H4 (cell line): ENCODE data around the gene SPNS2. TPM values are rescaled to one million over a fixed set of nuclear protein-coding genes. Genes with fewer than 3 reads are reported as not detected.

Experiments
- DNase-seq: peaks from one replicate; pipeline ENCODE4 v3.0.0-alpha.2; 2015; ENCODE audit warnings: low spot score
- total RNA-seq: library from RNA; depleted of rRNA; stranded (reverse); fragments of >200 nt; shearing (Covaris generic); gene quantifications from 2 replicates; pipeline ENCODE4 v1.2.3, GENCODE V29; 2014; rRNA removed

Gene SPNS2, protein sequence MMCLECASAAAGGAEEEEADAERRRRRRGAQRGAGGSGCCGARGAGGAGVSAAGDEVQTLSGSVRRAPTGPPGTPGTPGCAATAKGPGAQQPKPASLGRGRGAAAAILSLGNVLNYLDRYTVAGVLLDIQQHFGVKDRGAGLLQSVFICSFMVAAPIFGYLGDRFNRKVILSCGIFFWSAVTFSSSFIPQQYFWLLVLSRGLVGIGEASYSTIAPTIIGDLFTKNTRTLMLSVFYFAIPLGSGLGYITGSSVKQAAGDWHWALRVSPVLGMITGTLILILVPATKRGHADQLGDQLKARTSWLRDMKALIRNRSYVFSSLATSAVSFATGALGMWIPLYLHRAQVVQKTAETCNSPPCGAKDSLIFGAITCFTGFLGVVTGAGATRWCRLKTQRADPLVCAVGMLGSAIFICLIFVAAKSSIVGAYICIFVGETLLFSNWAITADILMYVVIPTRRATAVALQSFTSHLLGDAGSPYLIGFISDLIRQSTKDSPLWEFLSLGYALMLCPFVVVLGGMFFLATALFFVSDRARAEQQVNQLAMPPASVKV
- total RNA-seq = 0.06 and 0.52 TPM in 2 replicates

GRCh38 chr17:4498461-4499397, at the start of gene SPNS2:
Gene SPNS2, plus strand, starts transcription at chr17:4498881. Its CDS starts 167 bp downstream, at chr17:4499048.
- DNase-seq = no peak

GRCh38 chr17:4449736-4450135, 48.9 kb upstream of the SPNS2 start:
- DNase-seq = no peak

DNA sequence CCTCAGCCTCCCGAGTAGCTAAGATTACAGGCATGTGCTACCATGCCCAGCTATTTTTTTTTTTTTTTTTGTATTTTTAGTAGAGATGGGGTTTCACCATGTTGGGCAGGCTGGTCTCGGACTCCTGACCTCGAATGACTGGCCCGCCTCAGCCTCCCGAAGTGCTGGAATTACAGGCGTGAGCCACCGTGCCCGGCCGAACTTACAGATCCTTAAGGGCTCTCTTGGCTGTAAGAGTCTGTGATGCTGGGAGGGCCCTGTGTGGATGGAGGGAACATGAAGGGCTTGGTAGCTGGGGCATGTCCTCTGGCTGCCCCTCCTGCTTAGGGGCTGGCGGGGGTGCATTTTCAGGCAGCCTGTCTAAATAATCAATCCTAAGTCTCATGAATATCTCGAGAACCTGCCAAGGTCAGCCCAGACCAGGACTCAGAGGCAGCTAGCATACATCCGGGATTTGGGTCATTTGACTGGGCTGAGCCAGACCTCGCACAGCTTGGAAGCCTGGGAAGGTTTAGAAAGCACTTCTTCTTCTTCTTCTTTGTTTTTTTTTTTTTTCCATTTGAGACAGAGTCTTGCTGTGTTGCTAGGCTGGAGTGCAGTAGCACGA, 47.9 kb upstream of the SPNS2 start:
- DNase-seq = no peak

DNA sequence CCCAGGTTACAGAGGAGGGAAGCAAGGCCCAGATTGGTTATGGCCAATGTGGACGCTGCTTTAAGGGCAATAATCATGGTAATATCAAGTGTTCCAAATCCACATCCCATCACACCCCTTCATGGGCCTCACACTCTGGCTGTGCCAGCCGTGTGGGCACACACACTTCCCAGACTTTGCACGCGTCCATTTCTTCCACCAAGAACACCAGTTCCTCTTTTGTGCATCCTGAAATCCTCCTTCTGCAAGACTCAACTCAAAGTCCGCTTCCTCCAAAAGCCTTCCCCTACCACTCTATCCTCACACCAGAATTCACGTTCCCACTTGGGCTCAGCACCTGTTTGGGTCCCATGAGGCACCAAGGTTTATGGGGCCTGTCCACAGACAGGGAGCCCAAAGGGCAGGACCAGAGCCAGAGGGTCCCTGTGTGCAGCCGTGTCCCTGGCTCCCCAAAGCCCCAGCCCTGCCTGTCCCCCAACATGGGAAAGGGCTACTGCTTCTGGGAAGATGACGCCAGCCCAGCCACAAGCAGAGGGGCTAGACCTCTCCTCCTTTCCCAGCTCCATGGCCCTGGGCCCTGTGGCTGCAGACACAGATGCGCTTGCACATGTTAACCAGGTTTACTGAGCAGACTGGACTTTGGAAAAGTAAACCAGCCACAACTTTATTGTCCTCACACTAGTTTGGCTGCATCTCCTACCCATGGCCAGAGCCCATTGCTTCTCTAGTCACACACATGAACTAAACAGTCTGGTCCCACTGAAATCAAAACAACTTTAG, 44.7 kb upstream of the SPNS2 start:
- DNase-seq = no peak

DNA sequence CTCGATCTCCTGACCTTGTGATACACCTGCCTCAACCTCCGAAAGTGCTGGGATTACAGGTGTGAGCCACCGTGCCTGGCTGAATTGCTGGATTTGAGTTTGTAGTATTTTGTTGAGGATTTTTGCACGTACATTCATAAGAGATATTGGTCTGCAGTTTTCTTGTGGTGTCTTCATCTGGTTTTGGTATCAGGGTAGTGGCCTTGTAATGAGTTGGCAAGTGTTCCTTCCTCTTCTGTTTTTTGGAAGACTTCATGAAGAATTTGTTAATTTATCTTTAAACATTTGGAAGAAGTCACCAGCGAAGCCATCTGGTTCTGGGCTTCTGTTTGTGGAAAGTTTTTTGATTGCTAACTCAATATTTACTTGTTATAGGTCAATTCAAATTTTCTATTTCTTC, 38.0 kb upstream of the SPNS2 start:
- no peak for DNase-seq

DNA sequence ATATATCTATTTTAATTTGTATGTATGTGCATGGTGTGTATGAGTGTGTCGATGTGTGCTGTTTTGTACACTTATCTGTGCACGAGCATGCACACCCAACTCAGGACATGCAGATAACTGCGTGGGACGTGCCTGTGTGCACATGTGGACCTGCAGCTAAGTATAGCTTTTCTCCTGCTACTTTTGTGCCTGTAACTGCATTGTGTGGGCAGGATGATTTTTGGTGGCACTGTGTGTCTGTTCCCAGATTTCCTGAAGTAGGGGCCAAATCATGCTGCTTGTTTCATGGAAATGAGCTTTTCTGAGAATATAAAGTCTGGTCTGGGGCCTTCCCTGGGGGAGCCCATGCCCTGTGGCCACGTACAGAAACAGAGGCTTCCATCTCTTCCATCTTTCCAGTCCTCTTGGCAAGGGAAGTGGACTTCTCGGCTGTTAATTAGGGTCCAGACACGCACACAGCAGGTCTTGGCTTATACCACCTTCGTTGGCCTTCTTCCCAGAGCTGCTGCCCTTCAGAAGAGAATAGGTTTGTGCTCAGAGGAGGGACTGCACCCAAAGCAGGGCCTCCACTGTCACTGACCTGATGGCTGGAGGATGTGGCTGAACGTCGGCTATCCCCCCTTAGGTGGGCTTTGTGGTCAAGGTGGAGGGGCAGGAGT, 34.7 kb upstream of the SPNS2 start:
- no peak for DNase-seq

- DNase-seq = no peak
Measured at GRCh38 chr17:4465786-4466185, 32.9 kb upstream of the SPNS2 start.

- DNase-seq = no peak
Measured at GRCh38 chr17:4467287-4467686, 31.4 kb upstream of the SPNS2 start.

DNA sequence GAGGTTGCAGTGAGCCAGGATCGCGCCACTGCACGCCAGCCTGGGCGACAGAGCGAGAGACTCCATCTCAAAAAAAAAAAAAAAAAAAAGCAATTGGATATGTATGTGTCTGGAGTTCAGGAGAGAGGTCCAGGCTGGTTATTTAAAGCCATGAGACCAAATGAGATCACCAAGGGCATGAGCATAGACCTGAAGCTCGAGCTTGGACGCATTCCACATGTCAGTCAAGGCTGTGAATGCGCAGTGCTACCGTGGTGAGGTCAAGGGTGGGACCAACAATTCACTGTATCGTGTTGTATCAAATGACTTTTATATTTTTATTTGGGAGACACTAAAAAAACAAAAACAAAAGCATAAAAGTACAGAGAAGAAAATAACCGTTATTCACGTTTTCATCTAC, 29.1 kb upstream of the SPNS2 start:
- no peak for DNase-seq

GRCh38 chr17:4472286-4472685, 26.4 kb upstream of the SPNS2 start:
- DNase-seq = no peak

- DNase-seq = no peak
Measured at GRCh38 chr17:4474093-4474492, 24.6 kb upstream of the SPNS2 start.

DNA sequence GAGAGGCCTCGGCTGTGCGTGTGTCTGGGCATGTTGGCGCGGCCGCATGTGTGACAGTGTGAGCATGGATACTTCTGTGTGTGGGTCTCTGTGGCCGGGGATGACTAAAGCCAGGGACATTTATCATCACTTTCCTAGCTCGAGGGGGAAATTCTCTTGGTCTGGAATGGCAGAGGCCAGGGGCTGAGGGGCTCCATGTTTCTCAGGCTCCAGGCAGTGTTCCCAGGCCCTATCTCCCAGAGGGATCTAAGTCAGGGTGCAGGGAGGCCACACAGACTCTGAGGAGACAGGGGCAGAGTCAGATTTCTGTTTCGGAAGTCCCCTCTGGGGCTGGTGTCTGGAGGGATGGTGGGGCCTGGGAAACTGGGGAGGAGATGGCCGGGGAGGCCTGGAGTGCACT, 23.7 kb upstream of the SPNS2 start:
- no peak for DNase-seq

DNA sequence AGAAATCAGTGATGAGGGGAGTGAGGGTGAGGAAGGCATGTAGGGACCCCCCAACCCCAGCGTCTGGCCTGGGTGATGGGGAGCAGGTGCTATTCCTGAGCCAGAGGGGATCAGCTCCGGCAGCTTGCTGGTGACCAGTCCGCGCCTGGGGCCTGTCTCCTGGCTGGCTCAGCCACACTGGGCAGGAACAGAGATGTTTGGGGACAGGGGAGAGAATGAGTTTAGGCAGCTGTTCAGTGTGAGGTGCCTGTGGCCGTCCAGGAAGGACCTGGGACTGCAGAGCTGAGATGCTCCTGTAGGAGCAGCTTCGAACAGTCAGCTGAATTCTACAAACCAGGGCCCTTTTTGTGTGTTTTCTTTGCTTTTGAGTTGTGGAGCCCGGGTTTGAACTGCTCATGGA, 23.2 kb upstream of the SPNS2 start:
- DNase-seq = no peak

DNA sequence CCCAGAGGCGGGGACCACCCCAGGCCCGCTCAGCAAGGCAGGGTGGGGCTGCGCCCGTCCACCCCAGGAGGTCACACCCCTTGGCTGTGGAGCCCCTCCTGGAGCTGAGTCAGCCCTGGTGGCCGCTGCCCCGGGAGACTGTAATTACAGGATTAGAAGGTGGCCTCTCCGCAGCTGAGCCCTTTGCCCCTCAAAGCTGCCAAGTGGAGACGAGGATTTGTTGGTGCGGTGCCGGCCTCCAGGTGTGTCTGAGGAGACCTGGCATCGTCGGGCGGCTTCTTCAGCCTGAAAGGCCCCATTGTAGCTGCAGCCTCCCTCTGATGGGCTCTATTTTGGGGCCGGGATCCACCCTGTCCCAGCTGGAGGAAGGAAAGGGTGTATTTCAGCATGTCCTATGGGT, 22.7 kb upstream of the SPNS2 start:
- no peak for DNase-seq

- DNase-seq = no peak
Measured at GRCh38 chr17:4476511-4477070, 22.1 kb upstream of the SPNS2 start.

- DNase-seq = no peak
Measured at GRCh38 chr17:4477255-4477791, 21.4 kb upstream of the SPNS2 start.

DNA sequence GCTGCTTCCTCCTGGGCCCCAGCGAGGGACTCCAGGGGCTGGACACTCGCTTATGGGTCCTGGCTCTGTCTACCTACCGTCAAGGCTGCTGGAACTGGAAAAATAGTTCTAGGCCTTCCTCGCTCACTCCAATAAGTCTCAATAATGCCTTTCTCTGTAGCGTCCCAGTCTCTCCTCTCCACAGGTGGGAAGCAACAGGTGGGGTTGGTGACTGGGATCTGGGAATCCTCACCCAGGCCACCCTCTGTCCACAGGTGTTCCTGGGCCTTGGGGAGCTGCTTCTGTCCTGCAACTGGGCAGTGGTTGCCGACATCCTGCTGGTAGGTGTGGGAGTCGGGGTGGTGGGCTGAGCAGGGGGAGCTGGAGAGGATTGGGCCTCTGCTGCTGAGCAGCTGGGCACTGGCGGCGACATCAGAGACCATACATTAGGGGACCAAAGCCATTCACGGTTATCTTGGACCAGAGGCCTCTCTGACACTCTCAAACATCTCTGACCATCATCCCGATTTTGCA, 20.3 kb upstream of the SPNS2 start:
- no peak for DNase-seq

DNA sequence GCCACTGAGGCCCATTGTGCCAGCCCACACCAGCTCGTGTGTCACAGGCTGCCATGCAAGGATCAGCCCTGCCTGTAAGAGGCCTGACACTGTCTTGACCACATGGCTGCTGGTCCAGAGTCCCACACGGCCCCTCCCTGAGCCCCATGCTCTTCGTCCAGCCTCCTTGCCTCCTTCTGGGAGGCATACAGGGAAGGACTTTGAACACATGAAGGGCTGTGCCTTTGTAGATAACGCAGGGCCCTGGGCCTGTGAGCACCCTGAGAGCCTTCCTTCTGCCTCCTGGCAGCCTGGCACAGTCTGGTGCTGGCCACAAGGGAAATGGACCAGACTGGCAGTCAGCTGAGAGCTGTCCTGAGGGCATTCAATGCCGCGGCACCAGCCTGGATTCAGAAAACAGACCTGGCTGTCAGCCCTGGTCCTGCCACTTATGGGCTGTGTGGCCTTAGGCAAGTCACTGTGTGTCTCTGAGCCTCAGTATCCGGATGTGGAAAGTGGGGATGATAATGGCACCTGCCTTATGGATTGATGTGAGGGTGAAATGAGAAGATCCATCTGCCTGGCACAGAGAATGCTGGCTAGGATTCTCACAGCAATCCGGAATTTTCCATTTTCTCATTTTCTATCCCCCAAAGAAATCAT, 19.2 kb upstream of the SPNS2 start:
- no peak for DNase-seq

- DNase-seq = no peak
Measured at GRCh38 chr17:4479982-4480751, 18.5 kb upstream of the SPNS2 start.
